Ishikawa (cell line): ENCODE measurements around the gene KCNJ15.

Experiments used
- CEBPB ChIP-seq: IDR thresholded peaks from 2 replicates; pipeline ENCODE4 v1.6.1; 2012
- CREB1 ChIP-seq: IDR thresholded peaks from 2 replicates; pipeline ENCODE4 v1.6.1; 2012; ENCODE audit warnings: low read depth
- EGR1 ChIP-seq: IDR thresholded peaks from 2 replicates; pipeline ENCODE4 v1.6.1; 2012
- EP300 ChIP-seq: IDR thresholded peaks from 2 replicates; pipeline ENCODE4 v1.6.1; 2012; ENCODE audit warnings: borderline replicate concordance
- FOXM1 ChIP-seq: IDR thresholded peaks from 2 replicates; pipeline ENCODE4 v1.6.1; 2012; ENCODE audit warnings: low read depth, borderline replicate concordance
- MAX ChIP-seq: IDR thresholded peaks from 2 replicates; pipeline ENCODE4 v1.6.1; 2012
- NFIC ChIP-seq: IDR thresholded peaks from 2 replicates; pipeline ENCODE4 v1.6.1; 2012
- RAD21 ChIP-seq: IDR thresholded peaks from 2 replicates; pipeline ENCODE4 v1.6.1; 2012; ENCODE audit warnings: low read depth
- REST ChIP-seq: IDR thresholded peaks from 2 replicates; pipeline ENCODE4 v1.6.1; 2012; ENCODE audit warnings: low read depth, mild to moderate bottlenecking
- TAF1 ChIP-seq: IDR thresholded peaks from 2 replicates; pipeline ENCODE4 v1.6.1; 2012; ENCODE audit warnings: low read depth, mild to moderate bottlenecking
- TCF12 ChIP-seq: IDR thresholded peaks from 2 replicates; pipeline ENCODE4 v1.6.1; 2012; ENCODE audit warnings: low read depth
- TEAD4 ChIP-seq: IDR thresholded peaks from 2 replicates; pipeline ENCODE4 v1.6.1; 2012
- USF1 ChIP-seq: IDR thresholded peaks from 2 replicates; pipeline ENCODE4 v1.6.1; 2012
- YY1 ChIP-seq: IDR thresholded peaks from 2 replicates; pipeline ENCODE4 v1.6.1; 2012; ENCODE audit warnings: low read depth
- ZBTB7A ChIP-seq: IDR thresholded peaks from 2 replicates; pipeline ENCODE4 v1.6.1; 2012; ENCODE audit warnings: low read depth

The KCNJ15 gene

GRCh38 chr21:38219049-38219628 lies 37.7 kb upstream of the KCNJ15 start:
- no peak for TF ChIP-seq CEBPB
- peak; percentile 78 for TF ChIP-seq RAD21

GRCh38 chr21:38220270-38220737 lies 36.5 kb upstream of the KCNJ15 start:
- no peak for TF ChIP-seq EGR1
- no peak for TF ChIP-seq TAF1
- no peak for TF ChIP-seq USF1
- TF ChIP-seq TCF12, result no peak
- no peak for TF ChIP-seq NFIC
- TF ChIP-seq ZBTB7A, result no peak
- TF ChIP-seq EP300, result no peak
- TF ChIP-seq CEBPB, result no peak
- TF ChIP-seq TEAD4, result no peak
- TF ChIP-seq YY1, result no peak
- TF ChIP-seq FOXM1, result no peak
- TF ChIP-seq MAX, result no peak
- no peak for TF ChIP-seq REST
- TF ChIP-seq RAD21, result no peak

- TF ChIP-seq NFIC, result no peak
- TF ChIP-seq TEAD4, result no peak
- no peak for TF ChIP-seq REST
- TF ChIP-seq EP300, result no peak
Measured at GRCh38 chr21:38221594-38221993, 35.2 kb upstream of the KCNJ15 start.

GRCh38 chr21:38223893-38224540 lies 32.8 kb upstream of the KCNJ15 start:
- TF ChIP-seq TEAD4 (no peak), NFIC (no peak), USF1 (no peak), YY1 (no peak), CREB1 (no peak), TAF1 (no peak), TCF12 (no peak), REST (no peak), FOXM1 (no peak), ZBTB7A (no peak), MAX (no peak), EGR1 (no peak)

- TF ChIP-seq ZBTB7A (no peak), YY1 (no peak), CEBPB (no peak), USF1 (no peak), RAD21 (no peak), TEAD4 (no peak)
Measured at GRCh38 chr21:38227401-38227800, 29.4 kb upstream of the KCNJ15 start.
